Endothelial cell of umbilical vein (primary cell): ENCODE measurements around the gene B9D1. TPM values are rescaled to one million over a fixed set of nuclear protein-coding genes. Genes with fewer than 3 reads are reported as not detected.

ENCODE experiments used
- BruUV-seq: library from RNA; stranded (reverse); fragments of 400-500 nt; replicated peaks from 2 replicates; lab custom pipeline; 2021; lab: Mats Ljungman, UMichigan
- CTCF ChIA-PET: fragments of 300-600, 350-600 bp; sonication (Branson Sonifier 250); formaldehyde crosslinking; loops from one replicate; lab custom pipeline; 2021; ENCODE audit warnings: antibody characterized with exemption, inconsistent platforms; lab: Charles Lee
- POLR2A ChIA-PET: fragments of 300-600, 350-600 bp; sonication (Branson Sonifier 250); formaldehyde crosslinking; loops from one replicate; lab custom pipeline; 2021; ENCODE audit warnings: antibody characterized with exemption, inconsistent platforms; lab: Charles Lee
- DNase-seq: peaks from one replicate; pipeline ENCODE4 v3.0.0-alpha.2; 2011; ENCODE audit warnings: low read depth, low spot score
- FAIRE-seq: peaks from 2 replicates; lab custom pipeline; 2011; peaks lifted over from hg19 to GRCh38; lab: Jason Lieb, UNC
- H2AFZ ChIP-seq: 2 replicates; pipeline ENCODE4 v1.6.0; 2012; ENCODE audit warnings: low read depth, low read length, control low read depth, inconsistent platforms
- H3K27ac ChIP-seq: 2 replicates; pipeline ENCODE4 v1.5.1; 2011; ENCODE audit warnings: low read depth, mild to moderate bottlenecking, control low read depth, low read length, moderate library complexity; ENCODE audit not compliant: insufficient read depth
- H3K27me3 ChIP-seq, 2 experiments: 2 replicates each; pipeline versions ENCODE4 v1.6.0 to v1.6.1; 2011; ENCODE audit warnings: low read length in 2 of 2, mixed read lengths in 1 of 2; ENCODE audit not compliant: control insufficient read depth in 2 of 2, insufficient read depth in 2 of 2
- H3K36me3 ChIP-seq, 2 experiments: 2 replicates in 1 of 2; 3 replicates in 1 of 2; pipeline ENCODE4 v1.5.1; 2011; ENCODE audit warnings: low read length in 2 of 2, mild to moderate bottlenecking in 1 of 2, moderate library complexity in 1 of 2; ENCODE audit not compliant: control insufficient read depth in 2 of 2, insufficient read depth in 2 of 2; ENCODE audit errors: extremely low read depth in 1 of 2
- H3K4me1 ChIP-seq: 3 replicates; pipeline ENCODE4 v1.5.1; 2011; ENCODE audit warnings: mild to moderate bottlenecking, low read length; ENCODE audit not compliant: control insufficient read depth, insufficient read depth; ENCODE audit errors: extremely low read depth
- H3K4me2 ChIP-seq: 2 replicates; pipeline ENCODE4 v1.6.1; 2011; ENCODE audit warnings: low read length, control low read depth, mixed read lengths; ENCODE audit not compliant: insufficient read depth
- H3K4me3 ChIP-seq, 3 experiments: fragments of 200-600 bp in 1 of 3; sonication (generic), shearing (Covaris generic) in 1 of 3; replicated peaks in 1 of 3; 2 replicates each; pipeline ENCODE4 v1.5.1; 2011 to 2016; ENCODE audit warnings: control low read depth in 3 of 3, low read length in 3 of 3, mild to moderate bottlenecking in 2 of 3, inconsistent platforms in 1 of 3, low read depth in 1 of 3, moderate library complexity in 1 of 3; ENCODE audit not compliant: insufficient read depth in 1 of 3
- H3K79me2 ChIP-seq: 2 replicates; pipeline ENCODE4 v1.6.0; 2012; ENCODE audit warnings: low read length, inconsistent platforms; ENCODE audit not compliant: control insufficient read depth, insufficient read depth
- H3K9ac ChIP-seq: replicated peaks from 2 replicates; pipeline ENCODE3; 2011; ENCODE audit warnings: low read length, control low read depth; ENCODE audit not compliant: insufficient read depth; ENCODE audit errors: extremely low read depth
- H3K9me1 ChIP-seq: replicated peaks from 3 replicates; pipeline ENCODE4 v1.6.0; 2011; ENCODE audit warnings: mild to moderate bottlenecking, low read length; ENCODE audit not compliant: control insufficient read depth, insufficient read depth; ENCODE audit errors: extremely low read depth
- H3K9me3 ChIP-seq: replicated peaks from 2 replicates; pipeline ENCODE4 v1.5.1; 2012; ENCODE audit warnings: low read length, inconsistent platforms; ENCODE audit not compliant: control insufficient read depth, insufficient read depth
- H4K20me1 ChIP-seq: replicated peaks from 2 replicates; pipeline ENCODE3; 2011; ENCODE audit warnings: mild to moderate bottlenecking, low read length; ENCODE audit not compliant: control insufficient read depth, insufficient read depth; ENCODE audit errors: extremely low read depth
- EZH2 ChIP-seq: IDR thresholded peaks from 2 replicates; pipeline ENCODE4 v1.6.1; 2012; ENCODE audit warnings: borderline replicate concordance, low read depth, mild to moderate bottlenecking, moderate library complexity, low read length, inconsistent platforms; ENCODE audit not compliant: severe bottlenecking
- FOS ChIP-seq: IDR thresholded peaks from 2 replicates; pipeline ENCODE4 v1.6.1; 2011; ENCODE audit warnings: mild to moderate bottlenecking, low read length, moderate library complexity, borderline replicate concordance; ENCODE audit not compliant: insufficient read depth
- GATA2 ChIP-seq: IDR thresholded peaks from 2 replicates; pipeline ENCODE4 v1.7.0; 2011; ENCODE audit warnings: low read depth, mild to moderate bottlenecking, moderate library complexity, mixed read lengths, low read length; ENCODE audit not compliant: insufficient read length, insufficient read depth
- JUN ChIP-seq: IDR thresholded peaks from 2 replicates; pipeline ENCODE4 v1.6.1; 2011; ENCODE audit warnings: borderline replicate concordance, low read depth; ENCODE audit not compliant: insufficient read length, insufficient read depth
- MYC ChIP-seq: IDR thresholded peaks from one replicate; pipeline ENCODE4 v1.6.1; 2011; ENCODE audit warnings: mild to moderate bottlenecking, low read depth, low read length
- POLR2A ChIP-seq: IDR thresholded peaks from 2 replicates; pipeline ENCODE4 v1.6.1; 2012; ENCODE audit warnings: low read depth, mild to moderate bottlenecking, control low read depth, low read length
- POLR2AphosphoS5 ChIP-seq: IDR thresholded peaks from 2 replicates; pipeline ENCODE4 v1.6.1; 2012; ENCODE audit warnings: low read depth, mild to moderate bottlenecking, control low read depth, low read length, moderate library complexity; ENCODE audit not compliant: insufficient read depth
- dilution Hi-C: fragments of 300-500 bp; cut with MboI; formaldehyde crosslinking; loops from one replicate; pipeline ENCODE4 v1.15.0; 2019; ENCODE audit warnings: low sequenced_read_pairs; ENCODE audit not compliant: extremely low pct_ligation_motif_present
- intact Hi-C: fragments of 100-400 bp; cut with micrococcal nuclease; formaldehyde crosslinking; loops from one replicate; pipeline ENCODE4 v1.10.0; 2022
- polyA plus RNA-seq, 4 experiments: library from polyadenylated mRNA; depleted of rRNA in 3 of 4; stranded (reverse) in 3 of 4; unstranded in 1 of 4; fragments of >200 nt; gene quantifications; 2 replicates each; pipeline versions ENCODE4 v1.2.1 to v1.2.3, GENCODE V29; 2011 to 2012; ENCODE audit warnings: missing spikeins in 1 of 4
- total RNA-seq: library from RNA; stranded (reverse); gene quantifications from 2 replicates; pipeline ENCODE4 v1.2.3, GENCODE V29; 2021
- TF ChIP-seq, protein P1 (sequence below), 2 donors: IDR thresholded peaks; 1 replicate in 1 of 2; 2 replicates in 1 of 2; pipeline ENCODE4 v1.5.1; 2011; ENCODE audit warnings: low read length in 2 of 2, mild to moderate bottlenecking in 2 of 2, moderate library complexity in 2 of 2, control low read depth in 1 of 2, inconsistent platforms in 1 of 2, low read depth in 1 of 2; ENCODE audit not compliant: insufficient read depth in 1 of 2; ENCODE audit errors: extremely low read depth in 1 of 2
- TF ChIP-seq, protein P2 (sequence below): IDR thresholded peaks from 2 replicates; pipeline ENCODE4 v1.6.1; 2011; ENCODE audit not compliant: insufficient read depth, insufficient read length

B9D1 gene
- total and polyA plus RNA-seq, 2 donors (not counting 3 experiments of a cell fraction or from before 2014, with no cell fraction given), result 20.5 to 55.8 TPM

DNA sequence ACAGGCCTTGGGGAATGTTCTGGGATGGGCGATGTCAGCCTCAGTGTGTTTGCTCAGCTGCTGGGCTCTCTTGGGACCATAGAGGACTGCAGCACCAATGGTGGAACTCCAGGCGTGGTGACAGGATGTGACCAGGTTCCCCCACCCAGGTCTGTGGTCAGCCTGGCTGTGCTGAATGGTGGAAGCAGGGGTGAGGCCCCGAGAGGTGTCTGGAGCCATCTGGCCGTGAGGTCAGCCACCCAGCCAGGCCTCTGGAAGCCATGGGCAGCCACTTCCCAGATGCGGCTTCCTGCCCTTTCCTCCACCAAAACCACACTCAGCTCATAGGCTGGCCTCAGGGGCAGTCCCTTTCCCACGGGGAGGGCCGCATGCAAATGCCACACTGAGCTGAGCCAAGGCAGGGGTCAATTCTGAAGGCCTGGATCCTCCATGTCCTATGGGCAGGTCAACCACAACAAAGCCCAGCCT is 8.0 kb upstream of the B9D1 start:
- Histone ChIP-seq H4K20me1 (no peaks in the 10 kb centered on the region), H2AFZ (no peak overlapping the region), H3K36me3 (no peaks in the 10 kb centered on the region), H3K27me3 (no peaks in the 10 kb centered on the region), H3K79me2 (no peaks in the 10 kb centered on the region), H3K9ac (no peak overlapping the region), H3K9me1 (no peaks in the 10 kb centered on the region), H3K9me3 (no peaks in the 10 kb centered on the region), H3K4me1 (no peaks in the 10 kb centered on the region), H3K4me3 (no peak overlapping the region), H3K4me2 (no peak overlapping the region), H3K27ac (no peak overlapping the region)
- TF ChIP-seq POLR2A, result no peak
- TF ChIP-seq GATA2, result no peak
- no peak for TF ChIP-seq POLR2AphosphoS5
- no peak for TF ChIP-seq JUN
- TF ChIP-seq, protein P1, sequence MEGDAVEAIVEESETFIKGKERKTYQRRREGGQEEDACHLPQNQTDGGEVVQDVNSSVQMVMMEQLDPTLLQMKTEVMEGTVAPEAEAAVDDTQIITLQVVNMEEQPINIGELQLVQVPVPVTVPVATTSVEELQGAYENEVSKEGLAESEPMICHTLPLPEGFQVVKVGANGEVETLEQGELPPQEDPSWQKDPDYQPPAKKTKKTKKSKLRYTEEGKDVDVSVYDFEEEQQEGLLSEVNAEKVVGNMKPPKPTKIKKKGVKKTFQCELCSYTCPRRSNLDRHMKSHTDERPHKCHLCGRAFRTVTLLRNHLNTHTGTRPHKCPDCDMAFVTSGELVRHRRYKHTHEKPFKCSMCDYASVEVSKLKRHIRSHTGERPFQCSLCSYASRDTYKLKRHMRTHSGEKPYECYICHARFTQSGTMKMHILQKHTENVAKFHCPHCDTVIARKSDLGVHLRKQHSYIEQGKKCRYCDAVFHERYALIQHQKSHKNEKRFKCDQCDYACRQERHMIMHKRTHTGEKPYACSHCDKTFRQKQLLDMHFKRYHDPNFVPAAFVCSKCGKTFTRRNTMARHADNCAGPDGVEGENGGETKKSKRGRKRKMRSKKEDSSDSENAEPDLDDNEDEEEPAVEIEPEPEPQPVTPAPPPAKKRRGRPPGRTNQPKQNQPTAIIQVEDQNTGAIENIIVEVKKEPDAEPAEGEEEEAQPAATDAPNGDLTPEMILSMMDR (IDR thresholded peaks at IDR 0.05; ENCODE audit: extremely low read depth in 1 of 2, insufficient read depth in 1 of 2, low read depth in 1 of 2, low read length in 2 of 2), result no peak
- no peak for TF ChIP-seq EZH2
- no peak for TF ChIP-seq FOS
- TF ChIP-seq, protein P2, sequence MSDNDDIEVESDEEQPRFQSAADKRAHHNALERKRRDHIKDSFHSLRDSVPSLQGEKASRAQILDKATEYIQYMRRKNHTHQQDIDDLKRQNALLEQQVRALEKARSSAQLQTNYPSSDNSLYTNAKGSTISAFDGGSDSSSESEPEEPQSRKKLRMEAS, result no peak
- no peak for TF ChIP-seq MYC
- ChIA-PET CTCF (no interaction called here), POLR2A (no interaction called here)
- DNase-seq (no peak), FAIRE-seq (no peak)
- intact Hi-C loops (no loop called here), dilution Hi-C loops (no loop called here)
- BruUV-seq, result no TSS peak
